Measurements from ENCODE around the gene UNC45A. TPM values are rescaled to one million over a fixed set of nuclear protein-coding genes. Genes with fewer than 3 reads are reported as not detected.

The UNC45A gene
- total and polyA plus RNA-seq, 2 of the 4 experiments (the other 2 are of a cell fraction): 68.9 to 100 TPM

GRCh38 chr15:90911302-90911623 lies 23.8 kb upstream of the UNC45A start:
- no peak overlapping the region for H3K27ac ChIP-seq (ENCODE audit: insufficient read depth, low read length)
- H2BK120ac ChIP-seq (ENCODE audit: low read depth, low read length): no peak overlapping the region
- no peak overlapping the region for H3K9ac ChIP-seq (ENCODE audit: low read depth, low read length)
- no peak overlapping the region for H2BK5ac ChIP-seq (ENCODE audit: low read depth, low read length, poor library complexity, severe bottlenecking)
- H3K9me3 ChIP-seq (ENCODE audit: control insufficient read depth, insufficient read depth, low read length): no peaks in the 10 kb centered on the region
- peaks cover 49% of the 10 kb centered on the region for H3K36me3 ChIP-seq (ENCODE audit: control insufficient read depth, insufficient read depth, low read length)
- no peak overlapping the region for H3K14ac ChIP-seq (replicated peaks; ENCODE audit: low read depth, low read length)
- no peak overlapping the region for H3K56ac ChIP-seq (ENCODE audit: extremely low read depth, insufficient read depth, low read length)
- no peak overlapping the region for H4K91ac ChIP-seq (ENCODE audit: insufficient read depth, low read depth, low read length)
- POLR2A ChIA-PET (ENCODE audit: unreplicated experiment): no interaction called here
- H2BK20ac ChIP-seq (ENCODE audit: low read depth, low read length): no peak overlapping the region
- no peak overlapping the region for H3K4ac ChIP-seq (ENCODE audit: low read depth, low read length)
- H2AK9ac ChIP-seq (replicated peaks; ENCODE audit: low read depth, low read length, poor library complexity): no peak overlapping the region
- H3K4me1 ChIP-seq (ENCODE audit: control insufficient read depth, insufficient read depth, low read length): peaks cover 7% of the 10 kb centered on the region; the same call in 1 of the 2 replicates
- H3K4me3 ChIP-seq (ENCODE audit: insufficient read depth, low read depth, low read length): no peak overlapping the region
- CTCF ChIA-PET: no interaction called here
- H3K79me1 ChIP-seq (ENCODE audit: low read depth in 1 of 2, low read length in 2 of 2): no peaks in the 10 kb centered on the region
- no peak overlapping the region for H3K23ac ChIP-seq (ENCODE audit: low read depth, low read length)
- H3K4me2 ChIP-seq (ENCODE audit: low read depth, low read length): no peak overlapping the region
- H4K5ac ChIP-seq (ENCODE audit: low read depth, low read length): no peak overlapping the region
- no peak overlapping the region for H2BK15ac ChIP-seq (ENCODE audit: low read depth, low read length)
- no peaks in the 10 kb centered on the region for H3K27me3 ChIP-seq (ENCODE audit: control insufficient read depth, insufficient read depth, low read length)
- intact Hi-C loops (cut with micrococcal nuclease) (no loop called here), in situ Hi-C loops (cut with MboI; ENCODE audit: low sequenced_read_pairs) (no loop called here), dilution Hi-C loops (cut with HindIII; ENCODE audit: low sequenced_read_pairs, unreplicated experiment) (no loop called here)
- ATAC-seq (ENCODE audit: low read depth) (no peak), DNase-seq (no peak)
- H2AK5ac ChIP-seq (ENCODE audit: low read depth, low read length): no peak overlapping the region
- no peak overlapping the region for H4K8ac ChIP-seq (ENCODE audit: low read depth in 2 of 2, low read length in 2 of 2)
- no TSS peak for BruUV-seq (replicated peaks)
- peaks cover 3% of the 10 kb centered on the region; the same call in 1 of the 2 replicates for H3K9me1 ChIP-seq (ENCODE audit: insufficient read depth, low read length)
- 93% methylated on average over 2 of the region's 19 CpGs; no CpG with 5 or more reads in 1 of the 2 experiments for WGBS, 2 experiments (ENCODE audit: extremely low coverage in 2 of 2, insufficient read length in 1 of 2)
- no peaks in the 10 kb centered on the region for H4K20me1 ChIP-seq (ENCODE audit: insufficient read depth, low read length)
- no peak for TF ChIP-seq MAZ (IDR thresholded peaks at IDR 0.05; ENCODE audit: borderline replicate concordance, low read depth, low read length)
- no peak overlapping the region for H3K18ac ChIP-seq (ENCODE audit: low read depth, low read length)
- no peak overlapping the region for H2AFZ ChIP-seq (replicated peaks; ENCODE audit: low read length, poor library complexity)

All from IMR-90 (cell line).